ENCODE data around the gene L3MBTL4. TPM values are rescaled to one million over a fixed set of nuclear protein-coding genes. Genes with fewer than 3 reads are reported as not detected.

Gene L3MBTL4
- total RNA-seq, 1 experiment from 2014 or later: 2.1 TPM

GRCh38 chr18:5995626-5996025 lies 419.1 kb downstream of the L3MBTL4 start:
- no peak overlapping the region for H3K4me3 Mint-ChIP-seq (ENCODE audit: low read depth, unreplicated experiment)
- BruUV-seq (replicated peaks): no TSS peak
- TF ChIP-seq CTCF (IDR thresholded peaks at IDR 0.05; ENCODE audit: unreplicated experiment): no peak

GRCh38 chr18:5993938-5994337 lies 420.8 kb downstream of the L3MBTL4 start:
- intact Hi-C loops (cut with micrococcal nuclease; ENCODE audit: unreplicated experiment): no loop called here
- BruUV-seq (replicated peaks): no TSS peak
- peaks cover 8% of the 10 kb centered on the region for H3K9me3 Mint-ChIP-seq (ENCODE audit: low read depth, unreplicated experiment)

More at GRCh38 chr18:5995626-5996025, 419.1 kb downstream of the L3MBTL4 start:
- Mint-ChIP-seq H3K4me1 (ENCODE audit: low read depth, unreplicated experiment) (no peaks in the 10 kb centered on the region), H3K27ac (ENCODE audit: unreplicated experiment) (no peak overlapping the region), H3K27me3 (ENCODE audit: unreplicated experiment) (no peaks in the 10 kb centered on the region), H3K9me3 (ENCODE audit: low read depth, unreplicated experiment) (peaks cover 14% of the 10 kb centered on the region), H3K36me3 (ENCODE audit: insufficient read depth, unreplicated experiment) (no peaks in the 10 kb centered on the region)
- DNase-seq: no peak
- intact Hi-C loops (cut with micrococcal nuclease; ENCODE audit: unreplicated experiment): no loop called here
- CTCF ChIA-PET: no interaction called here

GRCh38 chr18:5992381-5992780 lies 422.3 kb downstream of the L3MBTL4 start:
- no peaks in the 10 kb centered on the region for H3K36me3 Mint-ChIP-seq (ENCODE audit: insufficient read depth, unreplicated experiment)
- H3K27ac Mint-ChIP-seq (ENCODE audit: unreplicated experiment): no peak overlapping the region
- H3K9me3 Mint-ChIP-seq (ENCODE audit: low read depth, unreplicated experiment): peaks cover 6% of the 10 kb centered on the region
- BruUV-seq (replicated peaks): no TSS peak
- no peaks in the 10 kb centered on the region for H3K27me3 Mint-ChIP-seq (ENCODE audit: unreplicated experiment)
- TF ChIP-seq CTCF (IDR thresholded peaks at IDR 0.05; ENCODE audit: unreplicated experiment): no peak
- CTCF ChIA-PET: no interaction called here
- no peak overlapping the region for H3K4me3 Mint-ChIP-seq (ENCODE audit: low read depth, unreplicated experiment)
- DNase-seq: no peak
- intact Hi-C loops (cut with micrococcal nuclease; ENCODE audit: unreplicated experiment): no loop called here
- H3K4me1 Mint-ChIP-seq (ENCODE audit: low read depth, unreplicated experiment): no peaks in the 10 kb centered on the region

More at GRCh38 chr18:5993938-5994337, 420.8 kb downstream of the L3MBTL4 start:
- CTCF ChIA-PET: no interaction called here
- TF ChIP-seq CTCF (IDR thresholded peaks at IDR 0.05; ENCODE audit: unreplicated experiment): no peak
- H3K27me3 Mint-ChIP-seq (ENCODE audit: unreplicated experiment): no peaks in the 10 kb centered on the region
- H3K36me3 Mint-ChIP-seq (ENCODE audit: insufficient read depth, unreplicated experiment): no peaks in the 10 kb centered on the region
- no peak overlapping the region for H3K27ac Mint-ChIP-seq (ENCODE audit: unreplicated experiment)
- no peak for DNase-seq
- H3K4me3 Mint-ChIP-seq (ENCODE audit: low read depth, unreplicated experiment): no peak overlapping the region
- no peaks in the 10 kb centered on the region for H3K4me1 Mint-ChIP-seq (ENCODE audit: low read depth, unreplicated experiment)

- Mint-ChIP-seq H3K9me3 (ENCODE audit: low read depth, unreplicated experiment) (peaks cover 3% of the 10 kb centered on the region), H3K36me3 (ENCODE audit: insufficient read depth, unreplicated experiment) (no peaks in the 10 kb centered on the region), H3K4me3 (ENCODE audit: low read depth, unreplicated experiment) (no peak overlapping the region), H3K27ac (ENCODE audit: unreplicated experiment) (no peak overlapping the region), H3K4me1 (ENCODE audit: low read depth, unreplicated experiment) (no peaks in the 10 kb centered on the region), H3K27me3 (ENCODE audit: unreplicated experiment) (peaks cover 13% of the 10 kb centered on the region)
- CTCF ChIA-PET: no interaction called here
- intact Hi-C loops (cut with micrococcal nuclease; ENCODE audit: unreplicated experiment): no loop called here
- no peak for DNase-seq
- no peak for TF ChIP-seq CTCF (IDR thresholded peaks at IDR 0.05; ENCODE audit: unreplicated experiment)
- no TSS peak for BruUV-seq (replicated peaks)
Observed at GRCh38 chr18:5987249-5987648, 427.5 kb downstream of the L3MBTL4 start.

Measured in Calu3 (cell line).